ENCODE results near the gene TYMS.

Gene TYMS

GRCh38 chr18:647304-647703, 10.1 kb upstream of the TYMS start:
- DNase-seq = no peak

GRCh38 chr18:649341-649740, 8.1 kb upstream of the TYMS start:
- DNase-seq = no peak

- DNase-seq = no peak
Observed at GRCh38 chr18:650428-650858, 7.0 kb upstream of the TYMS start.

GRCh38 chr18:652131-652530, 5.3 kb upstream of the TYMS start:
- DNase-seq = no peak

- DNase-seq = no peak
Observed at GRCh38 chr18:653512-653911, 3.9 kb upstream of the TYMS start.

GRCh38 chr18:654601-655000, 2.9 kb upstream of the TYMS start:
- DNase-seq = no peak

- DNase-seq = no peak
Observed at GRCh38 chr18:655445-655844, 2.0 kb upstream of the TYMS start.

- DNase-seq = peak; percentile 91
Observed at GRCh38 chr18:658001-658946, 821 bp downstream of the TYMS start.

GRCh38 chr18:658947-659533, 1.6 kb downstream of the TYMS start:
- DNase-seq = no peak

- no peak for DNase-seq
Observed at GRCh38 chr18:659597-659996, 2.1 kb downstream of the TYMS start.

GRCh38 chr18:662197-662596, 4.7 kb downstream of the TYMS start:
- DNase-seq = no peak

GRCh38 chr18:666177-666576, 8.7 kb downstream of the TYMS start:
- no peak for DNase-seq

- no peak for DNase-seq
Observed at GRCh38 chr18:666628-667027, 9.2 kb downstream of the TYMS start.

- DNase-seq = no peak
Observed at GRCh38 chr18:668260-668659, 10.8 kb downstream of the TYMS start.

- DNase-seq = no peak
Observed at GRCh38 chr18:669077-669476, 11.6 kb downstream of the TYMS start.

GRCh38 chr18:670522-670921, 13.1 kb downstream of the TYMS start:
- no peak for DNase-seq

GRCh38 chr18:671405-671804, 14.0 kb downstream of the TYMS start:
- no peak for DNase-seq

- no peak for DNase-seq
Observed at GRCh38 chr18:673317-673716, 15.9 kb downstream of the TYMS start.

GRCh38 chr18:673769-674168, 16.3 kb downstream of the TYMS start:
- no peak for DNase-seq

- DNase-seq = no peak
Observed at GRCh38 chr18:675307-675706, 17.9 kb downstream of the TYMS start.

GRCh38 chr18:676069-676468, 18.6 kb downstream of the TYMS start:
- DNase-seq = no peak

- no peak for DNase-seq
Observed at GRCh38 chr18:676736-677135, 19.3 kb downstream of the TYMS start.

GRCh38 chr18:677145-677544, 19.7 kb downstream of the TYMS start:
- DNase-seq = no peak

GRCh38 chr18:677951-678381, 20.5 kb downstream of the TYMS start:
- DNase-seq = no peak

All from left hindlimb (tissue), 1 donor.